ENCODE results near the gene LMTK2.

- TF ChIP-seq POLR2A (IDR thresholded peaks at IDR 0.05; ENCODE audit: low read length) (no peak), GATA1 (IDR thresholded peaks at IDR 0.05; ENCODE audit: low read depth, low read length) (no peak)
Measured at GRCh38 chr7:98084631-98085030, 22.0 kb upstream of the LMTK2 start.
